GM18499 (cell line): Measurements from ENCODE around the gene TLL1.

ENCODE experiments used
- ATAC-seq: cut with Tn5 transposase; IDR thresholded peaks from one replicate; pipeline ENCODE4 v1.9.1; 2021; ENCODE audit warnings: moderate number of reproducible peaks; ENCODE audit not compliant: insufficient read depth, unreplicated experiment

TLL1 gene

GRCh38 chr4:166042510-166043055 is 169.5 kb downstream of the TLL1 start:
- ATAC-seq, result no peak

DNA sequence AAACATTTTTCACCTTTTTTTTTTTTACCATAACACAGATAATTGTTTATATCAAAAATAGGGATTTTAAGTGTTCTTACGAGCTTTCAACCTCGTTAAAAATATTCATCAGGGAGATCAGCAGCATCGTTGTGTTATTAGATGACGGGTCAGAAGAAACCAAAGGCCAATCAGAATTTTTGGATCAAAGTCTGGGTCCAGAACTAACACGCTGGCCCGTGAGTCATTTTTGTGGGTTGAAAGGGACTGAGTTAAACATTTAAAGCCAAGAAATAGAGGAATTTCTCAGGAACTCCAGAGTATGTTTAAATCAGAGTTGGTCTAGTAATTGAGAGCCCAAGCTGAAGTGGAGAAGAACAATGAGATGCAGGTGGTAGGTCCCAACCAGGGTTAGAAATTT is 170.8 kb downstream of the TLL1 start:
- ATAC-seq, result no peak

- ATAC-seq, result no peak
Observed at GRCh38 chr4:166044871-166045270, 171.8 kb downstream of the TLL1 start.

DNA sequence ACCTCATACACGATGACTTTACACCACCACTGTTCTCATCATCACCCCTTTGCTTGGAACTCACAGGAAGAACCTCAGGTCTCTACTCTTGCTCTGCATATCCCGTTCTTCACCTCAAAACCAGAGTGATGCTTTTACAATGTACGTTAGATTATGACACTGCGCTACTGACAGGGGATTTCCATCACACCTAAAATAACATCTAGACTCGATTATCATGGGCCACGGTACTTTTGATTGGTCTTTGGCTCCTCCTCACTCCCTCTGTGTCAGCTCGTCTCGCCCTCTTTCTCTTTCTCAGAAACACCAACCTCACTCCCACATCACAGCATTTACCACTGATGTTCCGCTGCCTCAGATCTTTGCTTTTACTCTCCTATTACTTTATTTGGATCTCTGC is 172.4 kb downstream of the TLL1 start:
- no peak for ATAC-seq

DNA sequence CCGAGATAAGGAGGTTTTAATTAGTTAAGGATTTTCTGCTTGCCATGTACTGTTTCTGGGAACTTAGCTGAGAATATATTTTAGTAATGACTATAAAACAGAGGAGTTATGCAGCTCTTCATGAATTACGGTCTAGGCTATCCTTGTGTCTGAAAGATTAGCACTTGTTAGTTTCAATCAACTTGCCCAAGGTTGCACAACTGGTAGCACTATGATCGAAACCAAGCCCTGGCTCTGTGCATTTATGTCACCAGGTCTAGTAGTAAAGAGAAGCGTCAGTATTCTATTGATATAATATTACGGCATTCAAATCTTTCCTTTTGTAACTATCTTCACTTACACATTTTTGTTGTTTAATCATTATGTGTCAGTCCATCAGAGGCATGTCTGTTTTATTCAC is 176.0 kb downstream of the TLL1 start:
- no peak for ATAC-seq

DNA sequence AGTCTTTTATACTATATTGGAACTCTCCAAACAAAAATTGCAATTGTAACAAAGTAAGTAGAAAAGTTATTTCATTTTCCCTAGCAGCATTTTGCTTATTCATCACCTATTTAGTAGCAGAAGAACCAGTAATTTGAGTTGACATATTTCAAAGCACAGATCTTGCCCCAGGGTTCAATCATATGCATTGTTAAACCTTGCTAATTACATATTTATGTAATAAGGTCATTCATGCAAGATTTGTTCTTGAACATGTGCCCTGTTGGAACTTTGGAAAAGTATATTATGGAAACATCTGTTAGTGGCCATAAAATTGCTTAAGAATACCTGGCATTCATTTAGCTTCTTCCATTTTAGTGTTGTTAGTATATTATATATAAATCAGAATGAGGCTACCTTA is 191.7 kb downstream of the TLL1 start:
- no peak for ATAC-seq

DNA sequence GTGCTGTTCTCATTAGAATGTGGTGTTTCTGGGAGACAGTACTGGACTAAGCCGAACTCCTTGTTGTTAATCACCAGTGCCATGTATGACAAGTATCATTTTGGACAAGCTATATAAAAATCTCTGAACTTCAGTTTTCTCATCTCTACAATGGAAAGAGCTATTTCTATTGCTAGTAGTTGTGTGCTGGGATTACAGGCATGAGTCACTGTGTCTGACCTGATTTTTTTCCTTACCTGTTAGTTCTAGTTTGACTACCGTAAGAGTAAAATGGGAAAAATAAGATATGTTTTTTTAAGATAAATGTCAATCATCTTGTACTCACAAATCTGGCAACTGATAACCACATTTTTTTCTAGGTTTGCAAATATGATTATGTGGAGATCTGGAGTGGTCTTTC is 192.3 kb downstream of the TLL1 start:
- ATAC-seq, result no peak

DNA sequence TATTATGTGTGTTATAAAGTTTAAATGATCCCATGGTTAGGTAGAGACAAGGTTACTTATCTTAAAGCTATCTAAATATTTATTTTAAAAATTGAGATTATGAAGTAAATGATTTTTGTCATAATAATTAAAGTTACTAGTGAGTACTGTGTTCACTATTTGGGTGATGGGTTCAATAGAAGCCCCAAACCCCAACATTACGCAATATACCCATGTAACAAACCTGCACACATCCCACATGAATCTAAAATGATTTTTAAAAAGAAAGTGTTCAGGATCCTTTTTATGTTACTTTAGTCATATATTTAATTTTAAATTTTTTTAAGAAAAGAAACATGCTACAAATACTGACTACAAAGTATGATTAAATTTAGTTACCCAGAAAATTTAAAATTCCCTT is 193.9 kb downstream of the TLL1 start:
- ATAC-seq, result no peak

DNA sequence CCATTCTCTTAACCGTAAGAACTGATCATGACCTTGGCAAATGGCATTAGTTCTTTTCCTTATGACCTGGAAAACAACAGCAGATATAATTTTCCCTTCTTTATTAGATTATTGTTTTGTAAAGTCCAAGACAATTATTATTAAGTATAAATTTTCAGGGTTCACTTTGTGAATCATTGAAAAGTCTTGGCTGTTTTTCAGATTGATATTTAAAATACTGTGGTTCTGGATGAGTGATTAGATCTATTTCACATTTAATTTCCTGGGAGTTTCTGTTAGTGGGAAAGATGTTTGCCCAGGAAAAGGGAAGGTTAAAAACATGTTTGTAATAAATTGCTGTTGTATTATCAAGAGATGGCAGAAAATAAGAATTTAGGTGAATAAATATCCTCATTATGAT is 194.9 kb downstream of the TLL1 start:
- no peak for ATAC-seq

GRCh38 chr4:166073783-166074182 is 200.7 kb downstream of the TLL1 start:
- ATAC-seq, result no peak

DNA sequence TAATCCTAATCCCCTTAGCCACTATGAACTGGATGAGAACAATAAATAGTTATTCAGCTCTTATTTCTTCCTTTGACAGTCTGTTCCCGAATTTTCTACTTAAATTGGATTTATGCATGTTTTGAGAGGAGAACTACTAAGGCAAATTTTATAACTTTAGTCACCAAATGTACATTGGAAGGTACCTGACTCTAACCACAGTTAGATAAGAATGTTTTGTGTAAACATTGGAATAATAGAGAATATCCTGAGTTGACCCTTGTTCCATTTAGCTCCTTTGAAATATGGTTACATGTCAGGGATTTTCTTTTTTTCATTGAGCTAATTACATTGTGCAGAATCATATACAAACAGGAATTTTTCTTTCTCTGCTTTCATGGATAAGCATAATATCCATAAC is 202.6 kb downstream of the TLL1 start:
- ATAC-seq, result no peak

GRCh38 chr4:166077782-166078181 is 204.7 kb downstream of the TLL1 start:
- ATAC-seq, result no peak

DNA sequence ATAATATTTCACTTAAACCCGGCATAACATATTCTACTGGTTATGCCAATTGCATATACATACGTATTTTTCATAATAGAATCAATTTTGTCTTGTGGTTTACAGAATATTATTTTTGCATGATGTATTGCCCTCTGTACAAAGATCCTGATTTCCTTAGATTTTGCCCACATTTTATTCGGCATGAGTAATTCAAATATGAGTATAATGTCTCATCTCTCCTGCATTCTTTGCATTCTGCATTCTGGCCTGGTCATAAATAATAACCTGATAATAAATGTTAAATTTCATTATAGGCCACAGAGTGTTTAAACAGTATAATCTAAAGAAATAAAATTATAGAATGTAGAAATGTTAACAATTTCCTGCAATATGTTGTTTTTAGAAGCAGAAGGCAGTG is 205.3 kb downstream of the TLL1 start:
- ATAC-seq, result no peak

DNA sequence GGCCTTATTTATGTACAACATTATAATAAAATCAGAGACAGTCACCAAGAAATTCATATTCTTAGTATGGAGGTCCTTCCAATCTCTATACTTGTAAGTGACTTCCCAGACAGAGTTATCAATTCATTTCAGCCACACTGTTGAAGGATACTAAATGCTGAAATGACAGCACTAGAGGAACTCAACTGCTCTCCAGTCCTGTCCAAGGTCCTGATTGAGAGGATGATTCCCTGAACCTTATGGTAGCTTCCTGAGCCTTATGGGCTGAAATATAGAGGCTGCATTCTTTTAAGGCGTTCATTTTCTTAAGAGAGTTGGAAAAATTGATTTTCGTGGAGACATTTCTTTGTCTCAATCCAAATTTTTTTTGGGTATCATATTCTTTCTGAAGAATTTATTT is 205.9 kb downstream of the TLL1 start:
- ATAC-seq, result no peak

GRCh38 chr4:166087569-166087968 is 214.5 kb downstream of the TLL1 start:
- ATAC-seq, result no peak

DNA sequence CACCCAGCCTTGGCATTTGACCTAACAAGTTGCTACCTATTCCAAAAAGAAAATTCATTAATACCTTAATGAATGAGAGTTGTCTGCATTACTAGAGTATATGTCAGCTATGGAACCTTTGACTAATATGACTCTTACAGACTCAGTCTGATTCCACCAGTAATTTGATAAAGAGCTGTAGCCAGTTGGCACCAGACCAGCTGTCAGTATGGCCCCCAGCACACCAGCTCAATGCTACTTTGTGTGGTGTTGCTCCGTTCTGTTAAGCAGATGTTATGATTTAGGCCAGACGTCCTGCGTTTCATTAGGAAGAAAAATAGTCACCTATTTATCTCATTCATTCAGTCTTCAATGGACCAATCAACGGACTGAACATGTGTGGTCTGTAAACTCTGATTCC is 215.5 kb downstream of the TLL1 start:
- no peak for ATAC-seq

GRCh38 chr4:166091146-166091545 is 218.1 kb downstream of the TLL1 start:
- no peak for ATAC-seq

DNA sequence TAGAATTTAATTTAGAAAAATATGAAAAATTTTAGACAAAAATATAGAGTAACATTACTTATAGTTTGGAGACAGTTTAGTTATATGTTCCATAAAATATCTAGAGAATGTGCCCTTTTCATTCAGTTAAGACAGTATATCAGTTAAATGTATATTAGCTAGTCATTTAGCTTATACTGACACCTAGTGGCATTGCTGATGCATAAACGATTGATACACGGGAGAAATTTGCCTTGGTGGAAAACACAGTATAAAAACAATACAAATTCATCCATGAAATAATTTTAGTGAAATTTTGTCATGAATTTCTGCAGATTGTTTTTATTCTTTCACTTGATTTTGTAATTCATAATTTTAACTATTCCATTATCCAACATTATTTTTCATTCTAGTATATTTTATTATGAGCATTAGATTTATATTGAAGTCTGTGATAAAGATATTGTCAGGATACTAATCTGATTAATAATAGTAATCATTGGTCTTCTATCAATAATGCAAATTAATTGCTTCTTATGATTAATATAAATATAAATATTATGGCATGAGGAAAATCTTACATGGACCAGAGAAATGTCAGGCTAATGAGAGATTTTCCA is 219.0 kb downstream of the TLL1 start:
- no peak for ATAC-seq

- ATAC-seq, result no peak
Observed at GRCh38 chr4:166092797-166093290, 219.8 kb downstream of the TLL1 start.

DNA sequence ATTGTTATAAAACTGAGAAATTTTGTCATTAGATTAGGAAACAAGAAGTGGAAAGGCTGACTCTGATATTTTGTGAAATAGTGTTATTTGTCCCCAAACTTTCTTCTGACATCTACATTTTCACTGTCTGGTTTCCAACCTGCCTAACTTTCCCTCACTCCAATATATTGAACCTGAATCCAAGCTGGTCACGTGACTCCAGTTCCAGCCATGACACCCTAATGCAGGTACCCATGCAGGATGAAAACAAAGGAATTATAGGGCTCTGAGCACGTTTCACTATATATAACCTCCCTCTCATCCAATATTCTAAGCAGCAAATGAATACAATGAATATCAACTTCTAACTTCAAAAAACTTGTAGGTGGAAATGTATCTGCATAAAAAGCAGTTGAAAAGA is 231.6 kb downstream of the TLL1 start:
- no peak for ATAC-seq

DNA sequence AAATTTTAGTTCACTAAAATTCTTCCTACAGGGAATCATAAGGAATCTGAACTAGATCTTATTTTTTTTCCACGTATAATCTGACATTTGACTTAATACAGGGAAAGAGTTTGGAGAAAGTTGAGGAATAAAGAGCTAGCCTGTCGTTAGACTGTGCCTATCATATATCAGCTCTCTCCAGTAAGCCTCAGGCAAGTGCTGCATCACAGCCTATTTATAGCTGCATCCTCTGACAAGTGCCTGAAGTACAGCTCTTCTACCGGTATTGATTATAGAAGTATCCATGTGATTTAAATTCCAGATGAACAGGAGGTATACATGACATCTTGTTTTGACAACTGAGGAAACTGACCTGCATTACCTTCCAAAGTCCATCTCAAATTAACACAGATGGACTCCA is 248.9 kb downstream of the TLL1 start:
- ATAC-seq, result no peak

DNA sequence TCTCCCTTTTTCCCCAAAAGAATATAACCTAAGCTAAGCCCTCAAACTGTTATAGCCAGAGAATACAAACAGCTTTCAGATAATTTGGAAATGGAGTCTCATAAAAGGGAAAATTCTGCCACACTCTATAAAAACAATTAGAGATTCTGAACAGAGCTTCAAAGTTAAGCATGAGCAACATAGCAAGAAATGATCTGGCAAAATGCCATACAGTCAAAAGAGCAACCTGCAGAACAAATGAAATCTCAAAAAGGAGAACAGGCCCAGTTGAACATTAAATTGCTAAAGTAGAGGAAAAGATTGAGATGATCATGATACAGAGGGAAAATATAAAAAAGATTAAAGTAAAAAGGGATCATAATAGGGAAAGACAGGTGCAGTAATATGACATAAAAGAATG is 250.5 kb downstream of the TLL1 start:
- no peak for ATAC-seq

DNA sequence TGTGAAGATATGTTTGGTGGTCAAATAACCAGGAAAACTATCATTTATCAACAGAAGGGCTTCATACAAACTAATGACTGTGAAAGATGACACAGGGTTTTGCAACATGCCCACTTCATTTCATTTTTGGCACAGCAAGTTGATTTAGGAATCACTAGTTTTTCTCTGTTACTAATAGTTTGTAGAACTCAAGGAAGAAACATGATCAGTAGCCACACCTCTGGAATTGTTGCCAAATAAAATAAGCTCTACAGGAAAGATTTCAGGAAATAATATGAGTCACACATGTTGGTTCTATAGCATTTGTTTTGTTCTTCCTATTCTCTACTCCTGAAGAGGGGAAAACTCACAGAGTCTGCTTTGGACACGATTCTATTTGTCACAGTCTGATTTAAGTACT is 255.4 kb downstream of the TLL1 start:
- ATAC-seq, result no peak
